Activated CD4-positive, alpha-beta T cell treated with anti-CD3 and anti-CD28 coated beads, Interleukin-10, Interleukin-2, amounts not matched to agents 100 ng/mL and 50 ng/mL, durations not matched to agents 16 hours and 8 hours (primary cell): ENCODE measurements around the gene S100A9.
"Not testable (repeated sequence)": the region's sequence is repeated elsewhere in the genome, so short reads cannot be mapped to it uniquely, and the experiment has no call there.

ENCODE experiments used
- DNase-seq: peaks from one replicate; pipeline ENCODE4 v3.0.0-alpha.2; 2020

The S100A9 gene

DNA sequence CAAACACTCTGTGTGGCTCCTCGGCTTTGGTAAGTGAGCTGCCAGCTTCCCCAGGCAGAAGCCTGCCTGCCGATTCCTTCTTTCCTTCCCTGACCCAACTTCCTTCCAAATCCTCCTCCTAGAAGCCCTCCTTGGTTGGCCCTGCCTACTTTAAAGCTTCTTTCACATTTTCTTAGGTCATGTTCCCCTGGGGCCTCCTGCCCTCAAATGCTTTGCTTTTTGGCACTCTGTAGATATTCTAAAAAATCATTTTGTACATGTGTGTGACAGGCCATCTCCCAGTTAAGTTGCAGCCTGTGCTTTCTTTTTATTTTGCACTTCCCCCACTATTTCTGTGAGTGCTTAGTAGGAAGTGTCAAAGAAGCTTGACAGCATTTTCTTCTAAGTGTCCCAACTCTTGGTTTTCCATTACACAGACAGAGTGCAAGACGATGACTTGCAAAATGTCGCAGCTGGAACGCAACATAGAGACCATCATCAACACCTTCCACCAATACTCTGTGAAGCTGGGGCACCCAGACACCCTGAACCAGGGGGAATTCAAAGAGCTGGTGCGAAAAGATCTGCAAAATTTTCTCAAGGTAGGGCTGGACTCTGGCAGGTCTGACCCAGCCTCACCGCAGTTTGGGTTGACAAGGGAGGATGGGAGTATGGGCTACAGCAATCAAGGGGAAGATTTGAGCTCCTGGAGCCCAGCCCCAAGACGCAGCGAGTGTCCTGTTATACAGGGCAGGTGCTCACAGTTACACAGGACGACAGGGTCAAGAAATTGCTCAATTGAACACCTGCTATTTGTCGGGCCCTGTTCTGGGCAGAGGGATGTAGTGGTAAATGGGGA lies at the start of gene S100A9:
Gene S100A9 (plus strand): TSS at position 2 of the 838 bp plus-strand sequence. CDS start 430 bp downstream, at position 432.
- DNase-seq: no peak

DNA sequence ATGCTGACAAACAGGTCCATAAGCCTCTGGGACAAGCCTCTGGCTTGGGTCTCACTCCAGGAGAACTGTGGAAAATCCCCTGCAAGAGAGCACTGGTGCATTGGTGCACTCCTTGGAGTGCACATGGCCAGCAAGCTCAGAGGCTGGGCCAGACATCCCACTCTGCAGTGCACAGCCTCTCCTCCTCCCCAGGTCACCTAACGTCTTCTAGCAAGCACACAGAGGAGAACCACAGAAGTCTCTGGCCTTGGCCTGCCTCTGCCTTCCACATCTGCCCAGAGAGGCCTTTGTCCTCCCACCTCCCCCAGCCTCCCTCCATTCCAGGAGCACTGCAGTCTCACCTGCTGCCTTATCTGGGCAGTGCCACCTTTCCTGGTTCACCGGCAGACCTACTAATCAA lies 49.1 kb upstream of the S100A9 start:
- no peak for DNase-seq

DNA sequence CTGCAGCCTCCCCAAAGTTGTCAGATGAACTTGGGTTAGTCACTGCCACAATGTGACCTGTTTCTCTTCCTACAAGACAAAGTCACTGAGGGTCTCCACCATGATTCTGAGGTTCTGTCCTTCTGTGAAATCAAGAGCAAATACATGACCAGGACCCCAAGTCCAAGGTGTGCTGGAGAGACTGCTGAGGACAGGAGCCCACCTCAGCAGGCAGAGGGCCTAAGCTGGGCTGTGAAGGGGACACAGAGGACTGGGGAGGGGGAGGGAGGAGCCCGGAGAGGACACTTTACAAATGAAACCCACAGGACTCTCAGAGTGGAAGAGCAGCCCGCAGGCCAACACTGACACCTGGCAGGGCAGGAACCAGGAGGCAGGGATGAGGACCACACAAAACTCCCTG lies 48.2 kb upstream of the S100A9 start:
- DNase-seq: no peak

DNA sequence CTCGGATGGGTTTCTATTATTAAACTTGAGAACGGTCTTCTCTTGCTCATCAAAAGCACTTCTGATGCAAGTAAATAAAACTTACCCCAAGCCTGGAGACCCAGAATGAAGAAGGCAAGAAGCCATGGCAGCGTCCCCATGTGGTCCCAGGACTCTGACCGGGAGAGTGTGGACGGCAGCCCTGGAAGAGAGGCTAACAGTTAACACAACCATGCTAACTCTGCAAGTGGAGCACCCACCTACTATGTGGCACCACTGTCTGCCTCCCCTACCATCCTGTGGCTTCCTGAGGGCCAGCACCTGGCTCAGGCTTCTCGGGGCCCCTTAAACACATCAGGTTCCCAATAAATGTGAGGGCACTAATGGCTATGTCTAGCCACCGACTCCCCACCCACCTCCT lies 47.1 kb upstream of the S100A9 start:
- DNase-seq: no peak

DNA sequence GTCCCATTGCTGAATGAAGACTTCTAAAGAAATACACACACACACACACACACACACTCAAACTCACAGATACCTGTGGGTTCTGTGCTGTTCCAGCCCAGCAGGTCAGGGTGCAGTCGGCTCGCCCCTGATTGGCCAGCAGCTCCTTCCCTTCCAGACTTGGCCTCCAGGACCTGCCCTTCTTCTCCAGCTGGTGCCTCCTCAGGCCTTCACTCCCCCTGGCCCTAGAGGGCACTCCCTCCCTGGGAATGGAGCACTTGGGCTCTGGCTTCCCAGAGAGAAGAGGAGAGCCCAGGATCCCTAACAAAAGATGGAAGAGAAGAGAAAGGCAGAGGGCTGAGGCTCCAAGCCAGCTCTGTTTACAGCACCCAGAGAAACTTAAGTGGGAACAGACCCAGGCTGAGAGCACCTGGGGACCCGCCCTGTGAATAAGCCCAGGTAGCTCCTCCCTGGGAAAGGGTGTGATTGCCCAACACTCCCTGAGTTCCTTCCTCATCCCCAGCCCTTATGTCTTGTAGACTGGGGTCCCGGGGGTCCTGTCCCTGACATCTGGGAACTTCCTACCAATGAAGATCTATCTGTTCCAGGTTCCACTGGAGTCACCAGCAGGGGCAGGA lies 45.0 kb upstream of the S100A9 start, which contains the start of gene PGLYRP3:
Gene PGLYRP3 (minus strand): TSS at position 383 of the 617 bp plus-strand sequence. CDS start 2,287 bp downstream, outside the sequence.
- DNase-seq: no peak

DNA sequence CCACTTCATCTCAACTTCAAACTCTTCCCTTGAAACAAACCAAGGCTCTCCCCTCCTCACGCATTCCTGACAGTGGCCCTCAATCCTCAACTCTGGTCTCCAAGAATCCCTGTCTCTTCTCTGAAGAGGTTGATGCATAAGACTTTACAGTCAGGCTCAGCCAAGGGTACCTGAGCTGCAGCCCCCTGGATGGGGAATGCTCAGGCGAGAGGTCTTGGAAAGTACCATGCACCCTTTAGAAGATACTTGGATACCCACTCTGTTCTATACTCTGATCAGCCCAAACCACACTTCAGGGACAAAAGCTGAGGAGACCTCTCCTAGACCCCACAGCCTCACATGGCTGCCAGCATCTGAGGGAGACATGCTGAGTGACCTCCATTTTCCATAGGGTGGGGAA lies 44.4 kb upstream of the S100A9 start:
- no peak for DNase-seq

DNA sequence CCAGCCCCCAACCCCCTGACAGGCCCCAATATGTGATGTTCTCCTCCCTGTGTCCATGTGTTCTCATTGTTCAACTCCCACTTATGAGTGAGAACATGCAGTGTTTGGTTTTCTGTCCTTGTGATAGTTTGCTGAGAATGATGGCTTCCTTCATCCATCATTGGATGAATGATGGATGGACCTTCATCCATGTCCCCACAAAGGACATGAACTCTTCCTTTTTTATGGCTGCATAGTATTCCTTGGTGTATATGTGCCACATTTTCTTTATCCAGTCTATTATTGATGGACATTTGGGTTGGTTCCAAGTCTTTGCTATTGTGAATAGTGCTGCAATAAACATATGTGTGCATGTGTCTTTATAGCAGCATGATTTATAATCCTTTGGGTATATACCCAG lies 43.3 kb upstream of the S100A9 start:
- not testable (repeated sequence) for DNase-seq

DNA sequence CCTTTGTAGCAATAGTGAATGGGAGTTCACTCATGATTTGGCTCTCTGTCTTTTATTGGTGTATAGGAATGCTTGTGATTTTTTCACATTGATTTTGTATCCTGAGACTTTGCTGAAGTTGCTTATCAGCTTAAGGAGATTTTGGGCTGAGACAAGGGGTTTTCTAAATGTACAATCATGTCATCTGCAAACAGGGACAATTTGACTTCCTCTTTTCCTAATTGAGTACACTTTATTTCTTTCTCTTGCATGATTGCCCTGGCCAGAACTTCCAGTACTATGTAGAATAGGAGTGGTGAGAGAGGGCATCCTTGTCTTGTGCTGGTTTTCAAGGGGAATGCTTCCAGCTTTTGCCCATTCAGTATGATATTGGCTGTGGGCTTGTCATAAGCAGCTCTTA lies 41.6 kb upstream of the S100A9 start:
- DNase-seq: not testable (repeated sequence)

DNA sequence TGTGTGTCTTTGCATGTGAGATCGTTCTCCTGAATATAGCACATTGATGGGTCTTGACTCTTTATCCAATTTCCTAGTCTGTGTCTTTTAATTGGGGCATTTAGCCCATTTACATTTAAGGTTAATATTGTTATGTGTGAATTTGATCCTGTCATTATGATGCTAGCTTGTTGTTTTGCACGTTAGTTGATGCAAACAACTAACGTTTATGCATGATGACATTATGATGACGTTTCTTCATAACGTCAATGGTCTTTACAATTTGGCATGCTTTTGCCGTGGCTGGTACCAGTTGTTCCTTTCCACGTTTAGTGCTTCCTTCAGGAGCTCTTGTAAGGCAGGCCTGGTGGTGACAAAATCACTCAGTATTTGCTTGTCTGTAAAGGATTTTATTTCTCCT lies 39.5 kb upstream of the S100A9 start:
- DNase-seq: not testable (repeated sequence)

DNA sequence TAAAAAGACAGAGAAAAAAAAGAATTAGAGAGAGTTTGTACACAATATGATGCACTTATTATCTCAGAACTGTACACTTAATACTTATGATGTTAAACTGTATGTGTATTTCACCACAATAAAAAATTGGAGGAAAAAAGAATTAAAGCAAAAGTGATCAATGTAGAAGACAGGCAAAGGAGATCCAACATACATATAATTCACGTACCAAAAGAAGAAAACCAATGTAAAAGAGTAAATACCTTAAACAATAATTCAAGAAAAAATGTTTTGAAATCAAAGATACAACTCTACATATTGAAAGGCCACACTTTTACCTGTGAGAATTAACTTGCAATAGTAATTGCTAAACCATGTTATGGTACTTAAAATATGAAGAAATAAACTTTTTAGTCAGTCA lies 35.1 kb upstream of the S100A9 start:
- DNase-seq: no peak

DNA sequence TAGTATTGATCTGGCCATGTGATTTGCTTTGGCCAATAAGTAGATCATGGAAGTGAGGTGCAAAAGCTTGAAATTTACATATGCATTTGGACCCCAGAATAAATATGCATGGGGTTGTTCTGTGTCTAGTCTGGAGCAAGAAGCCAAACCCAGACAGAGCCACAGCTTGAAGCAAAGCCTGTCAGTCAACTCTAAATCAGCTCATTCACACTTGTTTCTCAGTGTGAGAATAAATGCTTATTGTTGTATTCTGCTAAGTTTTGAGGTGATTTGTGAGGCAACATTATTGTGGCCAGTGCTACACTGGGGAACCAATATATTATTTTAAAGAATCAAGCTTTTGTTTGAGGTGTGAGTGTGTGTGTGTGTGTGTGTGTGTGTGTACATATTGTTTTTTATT lies 32.7 kb upstream of the S100A9 start:
- DNase-seq: no peak

DNA sequence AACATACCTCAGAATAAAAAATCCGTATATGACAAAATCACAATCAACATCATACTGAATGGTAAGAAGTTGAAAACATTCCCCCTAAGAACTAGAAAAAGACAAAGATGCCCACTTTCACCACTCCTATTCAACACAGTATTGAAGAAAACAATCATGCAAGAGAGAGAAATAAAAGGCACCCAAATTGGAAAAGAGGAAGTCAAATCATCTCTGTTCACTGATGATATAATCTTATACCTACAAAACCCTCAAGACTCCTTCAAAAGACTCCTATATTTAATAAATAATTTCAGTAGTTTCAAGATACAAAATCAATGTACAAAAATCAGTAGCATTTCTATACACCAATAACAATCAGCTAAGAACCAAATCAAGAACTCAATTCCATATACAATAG lies 23.8 kb upstream of the S100A9 start:
- DNase-seq: no peak

DNA sequence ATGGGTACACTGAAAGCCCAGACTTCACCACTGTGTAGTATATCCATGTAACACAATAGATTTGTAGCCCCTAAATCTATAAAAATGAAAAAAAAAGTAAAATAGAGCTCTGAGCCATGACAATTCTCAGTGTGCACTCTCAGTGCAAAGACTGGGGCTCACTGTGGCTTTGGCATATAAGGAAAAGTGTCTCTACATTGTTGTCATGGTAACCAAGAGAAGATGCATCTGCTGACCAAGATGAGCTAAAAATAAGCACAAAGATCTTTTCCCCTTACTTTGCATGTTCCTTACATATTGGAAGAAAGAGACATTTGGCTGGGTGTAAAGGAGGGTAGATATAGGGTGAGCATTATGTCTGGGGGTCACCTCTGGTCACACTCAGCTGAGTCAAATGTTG lies 21.0 kb upstream of the S100A9 start:
- DNase-seq: no peak

DNA sequence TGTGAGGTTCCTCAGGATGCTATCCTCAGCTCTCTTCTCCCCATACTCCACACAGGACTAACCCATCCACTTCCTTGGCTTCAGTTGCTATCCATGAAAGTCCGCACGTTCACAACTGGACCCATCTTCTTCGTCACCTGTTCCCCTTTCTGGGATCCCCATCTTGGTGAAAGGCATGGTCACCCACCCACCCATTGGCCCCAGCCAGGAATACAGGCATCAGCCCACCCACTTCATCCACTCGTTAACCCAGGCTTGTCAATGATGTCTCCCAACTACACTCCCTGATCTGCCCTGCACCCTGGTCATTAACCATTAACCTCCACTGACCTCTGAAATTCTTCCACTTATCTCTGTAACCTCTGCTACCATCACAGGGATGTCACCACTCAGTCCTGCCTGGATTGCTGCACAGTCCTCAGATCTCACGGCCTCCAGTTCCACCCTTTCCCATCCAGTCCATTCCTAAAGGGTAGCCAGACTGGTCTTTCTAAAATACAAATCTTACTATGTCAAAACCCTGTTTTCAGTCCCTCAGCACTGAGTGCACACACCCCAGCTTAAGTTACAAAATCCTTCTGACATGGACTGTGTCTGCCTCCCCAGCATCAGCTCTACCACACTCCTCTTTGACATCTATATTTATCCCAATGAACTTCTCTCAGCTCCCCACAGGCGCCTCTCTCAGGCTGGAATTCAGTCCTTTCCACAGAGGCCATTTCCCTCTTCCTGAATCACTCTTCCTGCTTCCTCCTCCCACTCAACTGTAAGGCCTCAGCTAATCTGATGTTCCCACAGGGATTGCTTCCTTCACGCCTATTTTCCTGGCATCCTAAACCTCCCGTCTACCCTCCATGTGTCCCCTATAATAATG lies 19.4 kb upstream of the S100A9 start:
- DNase-seq: no peak

DNA sequence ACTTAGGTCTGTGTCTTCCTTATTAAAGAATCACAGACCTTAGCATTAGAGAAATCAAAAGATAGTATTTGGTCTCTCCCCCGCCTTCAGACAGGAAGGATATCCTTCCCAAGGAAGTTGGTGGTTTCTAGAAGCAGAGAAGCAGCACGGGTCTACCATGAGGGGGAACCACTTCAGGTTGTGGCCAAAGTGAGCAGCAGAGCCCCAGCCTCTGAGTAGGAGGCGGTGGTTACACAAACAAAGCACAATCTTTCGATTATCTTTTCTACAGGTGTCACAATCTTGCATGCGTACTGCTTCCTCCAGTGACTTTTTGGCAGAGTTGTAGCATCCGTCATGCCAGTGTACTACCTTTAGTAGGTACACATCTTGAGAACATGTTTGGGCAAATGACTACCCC lies 17.9 kb upstream of the S100A9 start:
- DNase-seq: no peak

DNA sequence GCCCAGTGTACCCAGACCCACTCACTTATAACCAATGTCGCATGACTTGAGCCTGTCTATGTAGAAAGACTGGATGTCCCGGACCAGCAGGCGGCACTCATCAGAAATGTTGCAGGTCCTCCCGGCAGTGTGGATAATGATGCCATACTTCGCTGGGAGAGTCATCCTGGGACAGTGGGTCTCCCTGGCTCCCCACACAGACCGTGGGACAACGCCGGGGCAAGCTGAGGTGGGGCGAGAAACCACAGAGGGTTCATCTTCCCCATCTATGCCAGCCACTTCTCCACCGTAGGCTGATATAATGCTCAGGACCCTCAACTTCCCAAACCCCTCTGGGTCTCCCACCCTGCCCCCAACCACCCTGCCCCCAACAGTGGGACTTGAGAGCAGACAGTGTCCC lies 17.3 kb upstream of the S100A9 start:
- DNase-seq: no peak

DNA sequence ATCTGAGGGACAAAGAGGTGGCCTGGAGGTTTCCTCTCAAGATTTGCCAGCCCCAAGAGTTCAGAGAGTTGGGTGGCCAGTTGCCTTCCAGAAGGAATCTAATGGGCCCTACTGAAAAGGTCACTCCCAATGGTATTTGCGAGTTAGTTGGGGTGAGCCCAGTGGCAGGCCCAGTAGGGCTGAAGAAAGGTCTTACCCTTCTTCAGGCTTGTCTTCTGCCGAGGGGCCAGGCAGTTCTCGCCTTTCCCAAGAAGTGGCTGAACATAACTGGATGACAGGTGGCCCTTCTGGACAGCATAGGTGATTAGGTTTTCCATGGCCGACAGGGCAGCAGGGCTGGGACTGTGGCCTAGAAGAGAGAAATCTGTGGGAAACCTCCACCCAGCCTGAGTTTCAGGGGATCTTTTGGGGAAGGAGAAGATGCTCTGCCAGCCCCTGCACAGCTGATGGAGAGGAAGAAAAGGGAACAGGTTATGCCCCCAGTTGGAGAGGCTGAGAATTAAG lies 16.2 kb upstream of the S100A9 start:
- DNase-seq: no peak

DNA sequence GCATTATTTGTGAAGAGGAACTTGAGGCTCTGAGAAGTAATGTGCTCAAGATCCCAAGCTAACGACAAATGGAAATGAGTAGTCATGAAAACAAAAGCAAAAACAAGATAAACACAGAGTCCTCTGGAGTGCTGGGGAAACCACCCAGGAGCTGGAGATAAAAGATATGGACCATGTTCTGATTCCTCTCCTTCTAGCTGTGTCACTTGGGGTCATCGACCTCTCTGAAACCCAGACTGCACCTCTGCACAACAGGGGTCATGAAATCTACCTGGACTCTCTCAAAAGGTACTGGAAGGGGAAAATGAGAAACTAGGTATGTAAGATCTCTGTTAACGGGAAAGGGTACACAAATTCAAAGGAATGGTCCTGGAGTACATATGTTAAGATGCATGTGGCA lies 15.5 kb upstream of the S100A9 start:
- no peak for DNase-seq

DNA sequence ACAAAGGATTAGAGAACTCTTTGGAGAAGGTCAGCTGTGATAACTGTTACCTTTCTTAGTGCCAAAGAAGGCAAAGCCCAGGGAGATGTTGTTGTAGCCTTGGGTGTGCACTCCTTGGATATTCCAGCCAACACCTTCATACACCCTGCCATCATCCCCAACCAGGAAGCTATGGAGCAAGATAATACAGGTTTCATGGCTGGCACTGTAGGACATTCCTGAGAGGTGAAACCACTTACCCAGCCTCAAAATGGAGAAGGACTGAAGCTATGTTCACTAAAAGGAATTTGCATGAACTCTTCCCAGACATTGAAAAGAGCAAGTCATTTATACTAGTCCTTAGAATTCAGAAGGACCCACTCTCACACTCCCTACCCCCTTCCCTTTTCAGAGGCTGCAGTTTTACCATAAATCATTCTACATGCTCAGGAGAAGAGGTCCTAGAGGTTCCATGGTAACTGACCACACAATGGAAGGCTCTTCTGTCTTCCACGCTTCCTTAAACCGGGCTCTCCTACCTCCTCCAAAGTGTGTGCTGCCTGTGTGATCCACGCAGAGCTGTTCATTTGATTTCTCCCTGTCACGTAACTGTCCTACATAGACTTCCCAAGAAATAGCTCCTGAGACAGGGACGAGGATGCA lies 14.5 kb upstream of the S100A9 start:
- no peak for DNase-seq

DNA sequence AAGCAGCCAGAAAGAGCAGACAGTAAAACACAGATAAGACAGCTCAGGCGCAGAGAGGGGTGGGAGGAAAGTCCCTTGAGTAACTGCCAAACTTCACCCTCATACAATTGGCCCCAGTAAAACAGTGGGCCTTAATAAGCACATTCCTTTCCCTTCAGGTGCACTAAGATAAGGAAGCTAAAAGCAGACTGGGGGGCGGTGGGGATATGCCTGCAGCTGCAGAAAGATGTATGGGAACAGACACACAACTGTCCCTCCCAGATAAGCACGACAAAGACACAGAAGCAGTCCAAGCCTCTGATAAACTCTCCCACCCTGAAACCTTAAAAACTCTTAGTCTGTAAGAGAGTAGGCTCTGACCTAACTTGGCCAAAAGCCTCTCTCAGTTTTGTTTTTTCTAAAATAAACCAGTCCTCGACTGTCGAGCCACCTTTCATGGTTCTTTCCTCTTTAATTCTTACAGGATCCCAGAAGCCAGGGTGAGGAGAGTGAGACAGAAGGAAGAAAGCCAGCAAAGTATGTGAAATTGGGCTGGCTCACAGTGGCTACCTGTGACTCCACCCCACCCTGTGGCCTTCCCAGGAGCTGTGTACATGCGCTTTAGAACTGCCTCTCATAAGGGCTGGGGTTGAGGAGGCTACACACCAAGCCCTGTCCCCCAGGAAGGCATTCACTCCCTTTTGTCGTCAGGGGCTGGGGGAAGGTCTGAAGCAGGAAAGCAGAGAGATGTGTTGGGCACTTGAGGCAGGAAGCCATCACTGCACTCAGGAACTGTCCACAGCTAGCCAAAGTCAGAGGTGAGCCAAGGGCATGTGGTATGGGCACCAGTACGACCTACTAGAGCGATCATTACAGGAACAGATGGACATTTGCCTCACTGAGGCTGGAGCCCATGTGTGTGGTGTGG lies 13.6 kb upstream of the S100A9 start:
- DNase-seq: peak; percentile 23

DNA sequence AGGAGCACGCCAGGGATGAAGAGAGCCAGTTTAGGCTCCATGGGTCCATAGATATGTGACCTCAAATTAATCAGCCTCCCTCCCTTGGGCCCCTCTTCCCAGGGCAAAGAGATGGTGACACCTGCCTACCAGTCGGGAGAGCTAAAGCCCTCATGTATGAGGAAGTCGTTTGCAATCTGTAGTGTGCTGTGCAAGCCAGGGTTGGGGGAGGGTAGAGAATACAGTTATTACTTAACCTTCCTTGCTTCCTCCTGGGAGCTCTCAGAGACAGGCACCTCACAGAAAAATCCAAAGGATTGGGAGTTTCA lies 13.0 kb upstream of the S100A9 start:
- DNase-seq: no peak
